HFFc6 (cell line): Measurements from ENCODE around the gene SMAD5. TPM values are rescaled to one million over a fixed set of nuclear protein-coding genes. Genes with fewer than 3 reads are reported as not detected.

Experiments used
- DNase-seq: peaks from one replicate; pipeline ENCODE4 v3.0.0-alpha.2; 2018
- H3K27ac Mint-ChIP-seq: 2 replicates; pipeline ENCODE4 v1.8.0; 2020; ENCODE audit warnings: mild to moderate bottlenecking, mixed read lengths
- H3K27me3 Mint-ChIP-seq: 2 replicates; pipeline ENCODE4 v1.8.0; 2021; ENCODE audit warnings: mild to moderate bottlenecking, moderate library complexity, mixed read lengths; ENCODE audit not compliant: insufficient read depth
- H3K36me3 Mint-ChIP-seq: 2 replicates; pipeline ENCODE4 v1.8.0; 2021; ENCODE audit warnings: low read depth, mixed read lengths
- H3K4me1 Mint-ChIP-seq: 2 replicates; pipeline ENCODE4 v1.8.0; 2020; ENCODE audit warnings: low read depth, mixed read lengths
- H3K4me3 Mint-ChIP-seq: 2 replicates; pipeline ENCODE4 v1.8.0; 2020; ENCODE audit warnings: mild to moderate bottlenecking, moderate library complexity, mixed read lengths
- H3K9me3 Mint-ChIP-seq: 2 replicates; pipeline ENCODE4 v1.8.0; 2020; ENCODE audit warnings: mild to moderate bottlenecking, mixed read lengths
- total RNA-seq, 6 experiments: library from RNA; stranded (reverse); fragmentation: NEBNext Ultra II Directional; extraction: Animal tissue kit (Norgen Biotek cat#: 25700); gene quantifications; 2 replicates in 1 of 6; 3 replicates in 5 of 6; pipeline ENCODE4 v1.2.3, GENCODE V29; 2021
- TF ChIP-seq, protein P1 (sequence below): fragments of 200-600 bp; sonication (generic); IDR thresholded peaks from 2 replicates; pipeline ENCODE4 v1.5.0; 2021; ENCODE audit warnings: antibody characterized with exemption, mild to moderate bottlenecking

SMAD5 gene
- total RNA-seq, 6 experiments from 2014 or later = 54.9 to 66.9 (median 62.6) TPM

- TF ChIP-seq, protein P1, sequence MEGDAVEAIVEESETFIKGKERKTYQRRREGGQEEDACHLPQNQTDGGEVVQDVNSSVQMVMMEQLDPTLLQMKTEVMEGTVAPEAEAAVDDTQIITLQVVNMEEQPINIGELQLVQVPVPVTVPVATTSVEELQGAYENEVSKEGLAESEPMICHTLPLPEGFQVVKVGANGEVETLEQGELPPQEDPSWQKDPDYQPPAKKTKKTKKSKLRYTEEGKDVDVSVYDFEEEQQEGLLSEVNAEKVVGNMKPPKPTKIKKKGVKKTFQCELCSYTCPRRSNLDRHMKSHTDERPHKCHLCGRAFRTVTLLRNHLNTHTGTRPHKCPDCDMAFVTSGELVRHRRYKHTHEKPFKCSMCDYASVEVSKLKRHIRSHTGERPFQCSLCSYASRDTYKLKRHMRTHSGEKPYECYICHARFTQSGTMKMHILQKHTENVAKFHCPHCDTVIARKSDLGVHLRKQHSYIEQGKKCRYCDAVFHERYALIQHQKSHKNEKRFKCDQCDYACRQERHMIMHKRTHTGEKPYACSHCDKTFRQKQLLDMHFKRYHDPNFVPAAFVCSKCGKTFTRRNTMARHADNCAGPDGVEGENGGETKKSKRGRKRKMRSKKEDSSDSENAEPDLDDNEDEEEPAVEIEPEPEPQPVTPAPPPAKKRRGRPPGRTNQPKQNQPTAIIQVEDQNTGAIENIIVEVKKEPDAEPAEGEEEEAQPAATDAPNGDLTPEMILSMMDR = no peak
- Mint-ChIP-seq H3K27me3 (peaks cover 9% of the 10 kb centered on the region; the same call in 1 of the 2 replicates), H3K36me3 (no peaks in the 10 kb centered on the region), H3K4me3 (peak overlapping the region; percentile 87), H3K27ac (peak overlapping the region; percentile 91), H3K9me3 (no peaks in the 10 kb centered on the region), H3K4me1 (peaks cover 41% of the 10 kb centered on the region)
- no peak for DNase-seq
These were observed 558 bp upstream of the SMAD5 start for GRCh38 chr5:136132087-136132486.

DNA sequence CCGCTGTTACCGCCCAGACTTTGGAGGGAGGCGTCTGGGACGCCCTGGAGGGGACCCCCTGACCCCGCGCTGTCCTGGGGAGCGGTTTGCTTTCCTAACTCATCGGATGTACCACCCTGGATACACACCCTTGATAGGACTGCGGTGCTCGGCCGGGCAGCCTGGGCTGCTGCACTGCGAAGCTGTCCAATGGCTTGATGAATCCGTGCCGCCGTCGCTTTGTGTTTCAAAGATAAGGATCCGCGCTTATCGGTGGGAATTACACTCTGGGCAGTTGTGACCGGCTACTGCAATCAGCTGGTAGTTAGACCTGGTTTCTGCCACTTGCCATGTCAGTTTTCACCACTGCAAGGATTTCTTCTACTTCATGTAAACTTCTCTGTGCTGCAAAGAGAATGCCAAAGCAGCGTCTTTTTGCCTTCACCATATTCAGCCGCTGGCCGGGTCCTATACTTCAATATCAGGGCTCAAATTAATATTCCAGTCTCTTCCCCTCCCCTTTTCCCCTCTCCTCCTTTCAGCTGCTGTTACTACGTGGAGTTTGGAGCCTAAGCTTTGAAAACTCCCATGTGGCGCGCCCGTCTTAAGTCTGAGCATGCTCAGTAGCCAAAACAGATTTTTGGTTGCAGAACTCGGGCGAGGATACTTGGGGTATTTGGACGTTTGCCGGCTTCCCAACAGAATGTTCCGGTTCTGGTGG lies 727 bp downstream of the SMAD5 start:
- Mint-ChIP-seq H3K27ac (peak overlapping the region; percentile 88), H3K4me1 (peaks cover 53% of the 10 kb centered on the region), H3K9me3 (no peaks in the 10 kb centered on the region), H3K4me3 (peak overlapping the region; percentile 94), H3K27me3 (peaks cover 7% of the 10 kb centered on the region; the same call in 1 of the 2 replicates), H3K36me3 (no peaks in the 10 kb centered on the region)
- DNase-seq = peak; percentile 49
- TF ChIP-seq, protein P1 = no peak

GRCh38 chr5:136133922-136134379 lies 1.3 kb downstream of the SMAD5 start:
- H3K4me3 Mint-ChIP-seq = peak overlapping the region; percentile 94
- H3K9me3 Mint-ChIP-seq = no peaks in the 10 kb centered on the region
- H3K36me3 Mint-ChIP-seq = no peaks in the 10 kb centered on the region
- H3K27me3 Mint-ChIP-seq = peaks cover 3% of the 10 kb centered on the region; the same call in 1 of the 2 replicates
- TF ChIP-seq, protein P1 = no peak
- no peak for DNase-seq
- peak overlapping the region; percentile 88 for H3K27ac Mint-ChIP-seq
- H3K4me1 Mint-ChIP-seq = peaks cover 59% of the 10 kb centered on the region

DNA sequence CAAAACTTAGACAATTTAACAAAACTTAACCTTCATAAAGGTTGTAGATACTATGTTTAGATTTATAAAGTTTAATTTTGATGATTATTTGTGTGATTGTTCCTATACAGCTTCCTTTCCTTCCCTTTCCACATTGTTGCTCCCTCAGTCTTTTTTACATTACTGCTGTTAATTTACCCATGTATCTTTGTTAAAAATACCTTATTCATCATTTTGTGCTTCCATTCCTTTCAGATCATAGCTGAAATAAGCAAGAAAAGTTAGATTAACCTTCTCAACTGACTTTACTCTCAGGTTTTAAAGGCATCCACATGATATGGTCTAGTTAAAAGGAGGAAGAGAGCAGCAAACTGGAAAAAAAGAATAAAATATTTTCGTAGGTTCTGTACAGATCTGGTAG lies 2.0 kb downstream of the SMAD5 start:
- H3K9me3 Mint-ChIP-seq = no peaks in the 10 kb centered on the region
- no peak for DNase-seq
- peak overlapping the region; percentile 48 for H3K27ac Mint-ChIP-seq
- TF ChIP-seq, protein P1 = no peak
- H3K4me1 Mint-ChIP-seq = peaks cover 63% of the 10 kb centered on the region
- H3K36me3 Mint-ChIP-seq = 0 out of 2 replicates have a peak, but pooled peaks cover 4% of the 10 kb centered on the region
- H3K27me3 Mint-ChIP-seq = peaks cover 3% of the 10 kb centered on the region
- H3K4me3 Mint-ChIP-seq = peak overlapping the region; percentile 94

DNA sequence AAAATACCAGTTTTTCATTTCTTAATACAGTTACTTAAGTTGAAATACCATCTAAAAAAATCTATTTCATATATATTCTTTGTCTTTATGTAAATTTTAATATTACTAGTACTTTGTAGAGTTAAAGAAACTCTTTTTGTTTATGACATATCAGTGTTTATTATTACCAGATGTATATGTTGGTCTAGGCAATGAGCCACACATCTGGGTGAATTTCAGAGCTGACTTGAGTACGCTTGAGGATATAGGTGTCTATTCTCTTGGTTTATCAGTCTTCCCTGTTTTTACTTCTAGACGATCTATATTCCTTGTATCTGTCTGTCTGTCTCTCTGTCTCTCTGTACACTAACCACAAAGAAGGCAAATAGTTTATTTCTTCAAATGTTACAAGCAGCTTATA lies 2.9 kb downstream of the SMAD5 start:
- H3K36me3 Mint-ChIP-seq = 0 out of 2 replicates have a peak, but pooled peaks cover 4% of the 10 kb centered on the region
- H3K4me1 Mint-ChIP-seq = peaks cover 63% of the 10 kb centered on the region
- H3K27me3 Mint-ChIP-seq = peaks cover 3% of the 10 kb centered on the region
- H3K4me3 Mint-ChIP-seq = peak overlapping the region; percentile 30
- peak overlapping the region; percentile 34; the same call in 1 of the 2 replicates for H3K27ac Mint-ChIP-seq
- DNase-seq = no peak
- TF ChIP-seq, protein P1 = no peak
- no peaks in the 10 kb centered on the region for H3K9me3 Mint-ChIP-seq
